ENCODE data around the gene LRMDA. TPM values are rescaled to one million over a fixed set of nuclear protein-coding genes. Genes with fewer than 3 reads are reported as not detected.
A peak's percentile ranks its signal among the peaks of the same experiment; 100 is the strongest.

Gene LRMDA
- total RNA-seq, 6 experiments from 2014 or later: 0.32 TPM; not detected in 5

DNA sequence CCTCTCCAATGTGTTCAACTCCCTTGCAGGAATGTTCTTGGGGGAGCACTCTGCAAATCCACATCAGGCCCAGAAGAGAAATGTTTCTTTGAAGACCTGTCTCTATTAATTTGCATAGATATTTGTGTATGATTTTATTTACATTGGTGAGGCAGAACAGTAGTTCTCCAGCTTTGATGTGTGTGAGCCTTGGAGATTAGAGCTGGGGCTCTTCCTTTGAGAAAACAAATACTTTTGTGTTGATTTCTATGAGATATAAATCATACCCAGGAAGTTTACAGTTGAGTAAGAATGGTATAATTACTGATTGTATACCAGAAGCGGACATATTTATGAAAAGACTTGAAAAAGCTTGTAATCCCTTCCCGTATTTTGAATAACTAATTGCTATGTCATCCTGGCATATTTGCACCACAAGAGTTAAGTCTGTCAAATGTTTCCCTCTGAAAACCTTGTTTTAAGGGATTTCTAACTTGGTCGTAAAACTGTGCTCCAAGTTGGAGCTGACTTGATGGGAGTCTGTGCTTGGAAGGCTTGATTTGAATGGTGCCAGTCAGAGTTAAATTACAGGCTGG, 468.5 kb downstream of the LRMDA start:
- Mint-ChIP-seq H3K9me3 (no peaks in the 10 kb centered on the region), H3K27me3 (ENCODE audit: insufficient read depth) (peaks cover 7% of the 10 kb centered on the region; the same call in 1 of the 2 replicates), H3K4me1 (ENCODE audit: low read depth) (no peaks in the 10 kb centered on the region), H3K4me3 (no peak overlapping the region), H3K27ac (no peak overlapping the region), H3K36me3 (ENCODE audit: low read depth) (no peaks in the 10 kb centered on the region)
- DNase-seq: no peak
- TF ChIP-seq, protein P1, sequence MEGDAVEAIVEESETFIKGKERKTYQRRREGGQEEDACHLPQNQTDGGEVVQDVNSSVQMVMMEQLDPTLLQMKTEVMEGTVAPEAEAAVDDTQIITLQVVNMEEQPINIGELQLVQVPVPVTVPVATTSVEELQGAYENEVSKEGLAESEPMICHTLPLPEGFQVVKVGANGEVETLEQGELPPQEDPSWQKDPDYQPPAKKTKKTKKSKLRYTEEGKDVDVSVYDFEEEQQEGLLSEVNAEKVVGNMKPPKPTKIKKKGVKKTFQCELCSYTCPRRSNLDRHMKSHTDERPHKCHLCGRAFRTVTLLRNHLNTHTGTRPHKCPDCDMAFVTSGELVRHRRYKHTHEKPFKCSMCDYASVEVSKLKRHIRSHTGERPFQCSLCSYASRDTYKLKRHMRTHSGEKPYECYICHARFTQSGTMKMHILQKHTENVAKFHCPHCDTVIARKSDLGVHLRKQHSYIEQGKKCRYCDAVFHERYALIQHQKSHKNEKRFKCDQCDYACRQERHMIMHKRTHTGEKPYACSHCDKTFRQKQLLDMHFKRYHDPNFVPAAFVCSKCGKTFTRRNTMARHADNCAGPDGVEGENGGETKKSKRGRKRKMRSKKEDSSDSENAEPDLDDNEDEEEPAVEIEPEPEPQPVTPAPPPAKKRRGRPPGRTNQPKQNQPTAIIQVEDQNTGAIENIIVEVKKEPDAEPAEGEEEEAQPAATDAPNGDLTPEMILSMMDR (IDR thresholded peaks at IDR 0.05): no peak

DNA sequence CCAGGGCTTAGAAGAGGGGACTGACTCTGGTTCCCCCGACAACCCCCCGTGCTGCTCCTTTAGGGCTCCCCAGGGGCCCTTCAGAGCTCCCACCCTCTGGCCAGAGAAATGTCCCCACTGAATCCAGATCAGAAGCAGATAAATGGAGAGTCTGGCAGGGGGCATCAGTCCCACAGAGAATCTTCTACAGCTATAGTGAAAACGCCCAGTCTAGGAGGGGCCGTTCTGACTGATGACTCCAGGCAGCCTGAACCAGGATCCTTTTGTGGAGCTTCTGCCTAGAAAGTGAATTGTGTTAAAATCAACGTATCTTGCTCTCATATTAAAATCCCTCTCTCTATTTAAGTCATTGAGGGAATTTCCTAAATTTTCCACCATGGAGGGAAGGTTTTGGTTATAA, 471.4 kb downstream of the LRMDA start:
- Mint-ChIP-seq H3K9me3 (no peaks in the 10 kb centered on the region), H3K27ac (no peak overlapping the region), H3K4me3 (no peak overlapping the region), H3K4me1 (ENCODE audit: low read depth) (no peaks in the 10 kb centered on the region), H3K36me3 (ENCODE audit: low read depth) (no peaks in the 10 kb centered on the region), H3K27me3 (ENCODE audit: insufficient read depth) (peaks cover 16% of the 10 kb centered on the region; the same call in 1 of the 2 replicates)
- no peak for DNase-seq
- TF ChIP-seq, protein P1 (IDR thresholded peaks at IDR 0.05): no peak

DNA sequence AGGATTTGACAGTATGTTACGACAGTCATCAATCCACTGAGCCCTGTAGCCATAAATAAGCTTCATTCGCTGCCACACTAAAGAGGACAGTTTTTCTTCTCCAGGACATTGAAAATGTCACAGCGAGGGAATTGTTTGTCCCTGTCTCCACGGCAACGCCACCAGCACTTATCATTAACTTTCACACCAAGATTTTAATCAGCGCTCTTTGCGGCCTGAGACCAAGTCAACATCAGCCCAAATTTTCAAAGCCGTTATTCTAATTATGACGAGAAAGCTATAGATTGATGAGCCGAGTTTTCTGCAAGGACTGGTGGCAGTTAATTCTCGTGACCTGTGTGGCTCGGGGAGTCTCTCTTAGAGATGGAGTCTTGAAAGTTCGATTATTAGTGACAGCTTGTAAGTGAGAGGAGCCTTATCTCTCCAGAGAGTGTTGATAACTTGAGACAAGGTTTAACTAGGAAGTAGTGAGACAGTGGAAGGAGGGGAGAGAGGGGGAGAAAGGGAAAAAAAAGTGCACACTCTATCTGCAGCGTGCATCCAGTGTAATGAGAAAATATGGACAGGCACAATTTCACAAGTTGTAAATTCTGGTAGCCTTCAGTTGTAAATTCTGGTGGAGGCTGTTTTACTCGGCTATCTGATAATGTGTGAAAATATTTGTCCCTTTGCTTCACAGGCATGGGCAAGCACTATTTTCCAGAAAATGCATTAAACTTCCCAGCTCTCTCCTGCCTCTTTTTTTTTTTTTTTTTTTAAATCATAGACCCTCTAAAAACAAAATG, 473.3 kb downstream of the LRMDA start:
- H3K4me3 Mint-ChIP-seq: no peak overlapping the region
- no peaks in the 10 kb centered on the region for H3K36me3 Mint-ChIP-seq (ENCODE audit: low read depth)
- H3K9me3 Mint-ChIP-seq: no peaks in the 10 kb centered on the region
- H3K27ac Mint-ChIP-seq: no peak overlapping the region
- H3K4me1 Mint-ChIP-seq (ENCODE audit: low read depth): no peaks in the 10 kb centered on the region
- TF ChIP-seq, protein P1 (IDR thresholded peaks at IDR 0.05): no peak
- H3K27me3 Mint-ChIP-seq (ENCODE audit: insufficient read depth): peaks cover 19% of the 10 kb centered on the region; the same call in 1 of the 2 replicates
- DNase-seq: no peak

DNA sequence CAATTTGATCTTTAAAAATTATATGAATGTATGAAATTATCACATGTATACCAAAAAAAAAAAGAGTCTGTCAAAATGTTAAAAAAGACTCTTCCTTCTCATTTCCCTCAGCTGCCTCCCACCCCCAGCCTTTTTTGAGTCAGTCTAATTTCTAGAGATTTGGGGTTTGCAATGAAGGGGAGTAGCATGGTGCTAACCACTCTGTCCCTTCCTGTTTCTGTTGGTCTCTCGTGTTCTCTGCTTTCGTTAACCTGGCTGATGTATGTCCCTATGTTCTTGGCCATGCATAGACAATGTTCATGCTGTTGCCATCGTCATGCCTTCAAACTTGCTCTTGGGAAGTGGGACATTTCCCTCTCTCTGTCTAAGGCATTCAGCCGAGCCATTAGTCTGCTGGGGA, 474.1 kb downstream of the LRMDA start:
- Mint-ChIP-seq H3K4me1 (ENCODE audit: low read depth) (no peaks in the 10 kb centered on the region), H3K9me3 (no peaks in the 10 kb centered on the region), H3K36me3 (ENCODE audit: low read depth) (no peaks in the 10 kb centered on the region), H3K27ac (no peak overlapping the region), H3K27me3 (ENCODE audit: insufficient read depth) (peaks cover 23% of the 10 kb centered on the region; the same call in 1 of the 2 replicates), H3K4me3 (no peak overlapping the region)
- DNase-seq: no peak
- TF ChIP-seq, protein P1 (IDR thresholded peaks at IDR 0.05): no peak

DNA sequence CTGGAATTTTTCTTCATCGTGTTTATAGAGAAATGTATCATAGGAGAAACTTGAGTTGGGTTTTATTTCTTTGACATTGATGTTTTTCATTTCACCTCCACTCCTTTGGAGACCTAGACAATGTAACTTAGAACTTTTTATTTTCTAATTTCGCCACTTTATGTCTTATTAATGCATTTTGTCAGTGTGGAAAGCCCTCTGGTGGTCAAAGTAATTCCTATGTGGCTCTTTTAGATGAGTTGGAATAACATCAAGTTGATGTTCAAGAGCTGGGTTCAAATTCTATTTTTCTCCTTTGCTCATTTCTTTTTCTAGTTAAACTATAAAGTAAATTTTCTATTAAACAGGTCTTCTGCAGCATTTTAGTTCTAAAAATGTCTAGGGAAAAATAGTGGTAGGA, 478.6 kb downstream of the LRMDA start:
- DNase-seq: peak; percentile 10

More for the DNA sequence above, 478.6 kb downstream of the LRMDA start:
- no peak overlapping the region for H3K27ac Mint-ChIP-seq
- no peak overlapping the region for H3K4me3 Mint-ChIP-seq
- H3K27me3 Mint-ChIP-seq (ENCODE audit: insufficient read depth): peaks cover 26% of the 10 kb centered on the region
- no peaks in the 10 kb centered on the region for H3K9me3 Mint-ChIP-seq
- no peaks in the 10 kb centered on the region for H3K36me3 Mint-ChIP-seq (ENCODE audit: low read depth)
- no peaks in the 10 kb centered on the region for H3K4me1 Mint-ChIP-seq (ENCODE audit: low read depth)
- TF ChIP-seq, protein P1 (IDR thresholded peaks at IDR 0.05): peak; percentile 76
